ENCODE data around the gene EPHA8. TPM values are rescaled to one million over a fixed set of nuclear protein-coding genes. Genes with fewer than 3 reads are reported as not detected.
A peak's percentile ranks its signal among the peaks of the same experiment; 100 is the strongest.

The EPHA8 gene
- polyA plus RNA-seq, 2 of the 4 experiments (the other 2 are of a cell fraction): not detected

- ChIA-PET POLR2A (no interaction called here), CTCF (interaction anchor here (0.5 kb wide), 1 partner anchor 1100 kb away, joined by 3 read pairs; no protein-coding TSS in a partner anchor)
- no peaks in the 10 kb centered on the region for H3K4me1 ChIP-seq
- TF ChIP-seq ATOH8 (CRISPR knock-in tag; IDR thresholded peaks at IDR 0.05; ENCODE audit: low read depth) (no peak), NFE2L2 (conservative IDR thresholded peaks at IDR 0.05; ENCODE audit: low read length) (no peak), BHLHE40 (IDR thresholded peaks at IDR 0.05; ENCODE audit: low read depth, low read length) (no peak), HOXA7 (CRISPR knock-in tag; IDR thresholded peaks at IDR 0.05) (no peak), EP300 (IDR thresholded peaks at IDR 0.05) (no peak), HOXB5 (CRISPR knock-in tag; IDR thresholded peaks at IDR 0.05) (no peak), EHMT2 (IDR thresholded peaks at IDR 0.05; ENCODE audit: low read depth) (no peak), REST (IDR thresholded peaks at IDR 0.05) (no peak), ZFP36 (IDR thresholded peaks at IDR 0.05; ENCODE audit: borderline replicate concordance, partially characterized antibody) (no peak), RFX5 (IDR thresholded peaks at IDR 0.05) (no peak), E2F6 (IDR thresholded peaks at IDR 0.05; ENCODE audit: borderline replicate concordance, low read depth) (no peak), ESRRA (IDR thresholded peaks at IDR 0.05; ENCODE audit: borderline replicate concordance, low read length) (no peak)
- no peak overlapping the region for H3K4me3 ChIP-seq
- no peak overlapping the region for H3K4me2 ChIP-seq
- no peaks in the 10 kb centered on the region for H3K9me3 ChIP-seq
- no peak overlapping the region for H3K27ac ChIP-seq
- ATAC-seq (no peak), DNase-seq (ENCODE audit: low read depth in 1 of 2, low spot score in 1 of 2) (no peak), FAIRE-seq (no peak)
- 94% methylated on average over 15 of the region's 16 CpGs for WGBS (ENCODE audit: missing lambda C conversion rate)
Measured at GRCh38 chr1:22539510-22540118, 23.7 kb upstream of the EPHA8 start.

GRCh38 chr1:22540337-22540736 is 23.0 kb upstream of the EPHA8 start:
- TF ChIP-seq JUN (IDR thresholded peaks at IDR 0.05): no peak
- TF ChIP-seq HDAC2 (IDR thresholded peaks at IDR 0.05): no peak
- TF ChIP-seq BCL3 (IDR thresholded peaks at IDR 0.05): no peak
- no peak for FAIRE-seq
- DNase-seq (ENCODE audit: low read depth in 1 of 2, low spot score in 1 of 2): no peak

GRCh38 chr1:22542886-22543285 is 20.4 kb upstream of the EPHA8 start:
- no peaks in the 10 kb centered on the region for H3K9me3 ChIP-seq
- no peak overlapping the region for H3K4me3 ChIP-seq
- ATAC-seq: peak in 1 of 2 experiments; percentile 22; a peak in 1 of 6 replicates
- H3K4me1 ChIP-seq: no peaks in the 10 kb centered on the region
- no peak overlapping the region for H3K27ac ChIP-seq
- no peak overlapping the region for H3K4me2 ChIP-seq
- FAIRE-seq: no peak
- TF ChIP-seq HEYL (CRISPR knock-in tag; IDR thresholded peaks at IDR 0.05): no peak
- no peak for TF ChIP-seq RCOR1 (IDR thresholded peaks at IDR 0.05; ENCODE audit: low read depth, low read length)
- TF ChIP-seq HDAC2 (IDR thresholded peaks at IDR 0.05): no peak
- no peak for TF ChIP-seq ZSCAN20 (CRISPR knock-in tag; IDR thresholded peaks at IDR 0.05)
- TF ChIP-seq EHMT2 (IDR thresholded peaks at IDR 0.05; ENCODE audit: low read depth): no peak
- no peak for TF ChIP-seq KDM1A (IDR thresholded peaks at IDR 0.05; ENCODE audit: low read depth)
- no peak for TF ChIP-seq FOSL2 (IDR thresholded peaks at IDR 0.05)
- no peak for TF ChIP-seq FOSL2 (CRISPR knock-in tag; IDR thresholded peaks at IDR 0.05)
- TF ChIP-seq ZFP36 (IDR thresholded peaks at IDR 0.05; ENCODE audit: borderline replicate concordance, partially characterized antibody): no peak
- TF ChIP-seq SMC3 (IDR thresholded peaks at IDR 0.05): no peak
- 88% methylated on average over 6 of the region's 9 CpGs for WGBS (ENCODE audit: missing lambda C conversion rate)
- POLR2A ChIA-PET: no interaction called here
- DNase-seq (ENCODE audit: low read depth in 1 of 2, low spot score in 1 of 2): no peak
- CTCF ChIA-PET: interaction anchor here (0.7 kb wide), 1 partner anchor 21 kb away, joined by 3 read pairs; no protein-coding TSS in a partner anchor

More at GRCh38 chr1:22540337-22540736, 23.0 kb upstream of the EPHA8 start:
- Histone ChIP-seq H3K4me3 (no peak overlapping the region), H3K4me1 (no peaks in the 10 kb centered on the region), H3K27ac (no peak overlapping the region), H3K9me3 (no peaks in the 10 kb centered on the region), H3K4me2 (no peak overlapping the region)
- ChIA-PET CTCF (no interaction called here), POLR2A (no interaction called here)
- 58% methylated on average over 5 of the region's 5 CpGs for WGBS (ENCODE audit: missing lambda C conversion rate)
- ATAC-seq: no peak
